ENCODE data around the gene CAPN14.

DNA sequence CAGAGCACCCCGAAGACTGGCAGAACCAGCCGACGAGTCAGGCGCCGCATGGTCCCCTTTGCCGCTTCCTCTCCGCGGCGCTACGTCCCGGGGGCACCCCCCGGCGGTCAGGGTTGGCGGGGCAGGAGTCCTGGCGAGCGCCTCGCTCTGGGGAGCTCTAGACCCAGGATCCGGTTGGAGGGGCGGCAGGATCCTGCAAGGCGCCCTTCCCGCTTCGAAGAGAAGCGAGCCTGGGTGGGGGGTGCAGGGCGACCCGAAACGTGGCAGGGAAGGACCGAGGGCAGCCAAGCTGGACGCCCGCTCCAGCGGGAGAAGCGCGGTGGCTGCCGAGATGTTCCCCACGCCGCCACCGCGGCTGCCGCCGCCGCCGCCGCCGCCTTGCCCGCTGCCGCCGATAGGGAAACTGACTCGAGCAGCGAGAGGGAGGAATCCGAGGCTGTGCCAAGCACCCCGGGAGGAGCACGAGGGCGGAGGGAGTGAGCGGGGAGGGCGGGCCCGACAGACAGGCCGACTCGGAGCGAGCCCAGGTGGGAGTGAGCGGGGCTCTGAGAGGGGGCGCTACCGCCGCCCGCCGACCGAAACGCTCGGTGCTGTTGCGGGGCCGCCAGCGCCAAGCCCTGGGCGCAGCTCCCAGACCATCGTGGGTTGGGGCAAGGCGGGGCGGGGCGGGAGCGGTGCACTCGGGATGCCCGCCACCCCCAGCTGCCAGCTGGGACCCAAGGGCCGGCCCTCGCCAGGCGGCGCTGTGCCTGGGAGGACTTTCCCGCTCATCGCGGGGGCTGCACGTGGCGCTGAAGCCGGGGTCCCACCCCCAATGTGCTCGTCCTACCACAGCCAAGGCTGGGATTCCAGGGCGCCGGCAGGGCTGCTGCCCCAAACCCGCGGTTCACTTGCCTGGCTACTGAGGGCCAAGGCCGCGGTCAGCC is 79.0 kb downstream of the CAPN14 start, which contains the start of gene GALNT14:
- no peak for TF ChIP-seq POLR2AphosphoS5 (IDR thresholded peaks at IDR 0.05)
- TF ChIP-seq, protein P1, sequence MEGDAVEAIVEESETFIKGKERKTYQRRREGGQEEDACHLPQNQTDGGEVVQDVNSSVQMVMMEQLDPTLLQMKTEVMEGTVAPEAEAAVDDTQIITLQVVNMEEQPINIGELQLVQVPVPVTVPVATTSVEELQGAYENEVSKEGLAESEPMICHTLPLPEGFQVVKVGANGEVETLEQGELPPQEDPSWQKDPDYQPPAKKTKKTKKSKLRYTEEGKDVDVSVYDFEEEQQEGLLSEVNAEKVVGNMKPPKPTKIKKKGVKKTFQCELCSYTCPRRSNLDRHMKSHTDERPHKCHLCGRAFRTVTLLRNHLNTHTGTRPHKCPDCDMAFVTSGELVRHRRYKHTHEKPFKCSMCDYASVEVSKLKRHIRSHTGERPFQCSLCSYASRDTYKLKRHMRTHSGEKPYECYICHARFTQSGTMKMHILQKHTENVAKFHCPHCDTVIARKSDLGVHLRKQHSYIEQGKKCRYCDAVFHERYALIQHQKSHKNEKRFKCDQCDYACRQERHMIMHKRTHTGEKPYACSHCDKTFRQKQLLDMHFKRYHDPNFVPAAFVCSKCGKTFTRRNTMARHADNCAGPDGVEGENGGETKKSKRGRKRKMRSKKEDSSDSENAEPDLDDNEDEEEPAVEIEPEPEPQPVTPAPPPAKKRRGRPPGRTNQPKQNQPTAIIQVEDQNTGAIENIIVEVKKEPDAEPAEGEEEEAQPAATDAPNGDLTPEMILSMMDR (IDR thresholded peaks at IDR 0.05), result peak in 2 of 3 donors; percentile 5 to 29
